ENCODE measurements around the gene DDOST. TPM values are rescaled to one million over a fixed set of nuclear protein-coding genes. Genes with fewer than 3 reads are reported as not detected.

The DDOST gene
- total and polyA plus RNA-seq, 10 of the 15 experiments (the other 5 are each of a cell fraction or from before 2014, with no cell fraction given) = 100 to 274 (median 201) TPM

- no peak for TF ChIP-seq KDM1A (IDR thresholded peaks at IDR 0.05; ENCODE audit: borderline replicate concordance)
- no peak for TF ChIP-seq TCF12 (IDR thresholded peaks at IDR 0.05; ENCODE audit: low read depth, low read length)
- no peak for TF ChIP-seq RAD51 (IDR thresholded peaks at IDR 0.05)
- no peak for TF ChIP-seq ZBTB33 (IDR thresholded peaks at IDR 0.05)
- TF ChIP-seq POLR2AphosphoS2 (IDR thresholded peaks at IDR 0.05; ENCODE audit: low read depth, low read length) = no peak
- no peak for TF ChIP-seq NBN (IDR thresholded peaks at IDR 0.05)
- peak; percentile 85; the same call in 1 of the 2 replicates for TF ChIP-seq LARP7 (IDR thresholded peaks at IDR 0.05)
- TF ChIP-seq JUNB (IDR thresholded peaks at IDR 0.05) = no peak
- no peak for TF ChIP-seq IRF4 (IDR thresholded peaks at IDR 0.05; ENCODE audit: low read depth, low read length)
- TF ChIP-seq, protein P1, sequence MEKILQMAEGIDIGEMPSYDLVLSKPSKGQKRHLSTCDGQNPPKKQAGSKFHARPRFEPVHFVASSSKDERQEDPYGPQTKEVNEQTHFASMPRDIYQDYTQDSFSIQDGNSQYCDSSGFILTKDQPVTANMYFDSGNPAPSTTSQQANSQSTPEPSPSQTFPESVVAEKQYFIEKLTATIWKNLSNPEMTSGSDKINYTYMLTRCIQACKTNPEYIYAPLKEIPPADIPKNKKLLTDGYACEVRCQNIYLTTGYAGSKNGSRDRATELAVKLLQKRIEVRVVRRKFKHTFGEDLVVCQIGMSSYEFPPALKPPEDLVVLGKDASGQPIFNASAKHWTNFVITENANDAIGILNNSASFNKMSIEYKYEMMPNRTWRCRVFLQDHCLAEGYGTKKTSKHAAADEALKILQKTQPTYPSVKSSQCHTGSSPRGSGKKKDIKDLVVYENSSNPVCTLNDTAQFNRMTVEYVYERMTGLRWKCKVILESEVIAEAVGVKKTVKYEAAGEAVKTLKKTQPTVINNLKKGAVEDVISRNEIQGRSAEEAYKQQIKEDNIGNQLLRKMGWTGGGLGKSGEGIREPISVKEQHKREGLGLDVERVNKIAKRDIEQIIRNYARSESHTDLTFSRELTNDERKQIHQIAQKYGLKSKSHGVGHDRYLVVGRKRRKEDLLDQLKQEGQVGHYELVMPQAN (conservative IDR thresholded peaks at IDR 0.05) = peak; percentile 83
- no peak for TF ChIP-seq YBX1 (IDR thresholded peaks at IDR 0.05)
- no peak for TF ChIP-seq JUND (IDR thresholded peaks at IDR 0.05; ENCODE audit: low read depth, low read length)
- TF ChIP-seq ZNF207 (IDR thresholded peaks at IDR 0.05; ENCODE audit: borderline replicate concordance) = no peak
- TF ChIP-seq NRF1 (conservative IDR thresholded peaks at IDR 0.05; ENCODE audit: low read depth, low read length) = peak; percentile 77
- TF ChIP-seq HDGF (IDR thresholded peaks at IDR 0.05) = no peak
- no peak for TF ChIP-seq FOS (IDR thresholded peaks at IDR 0.05; ENCODE audit: borderline replicate concordance, extremely low read depth, insufficient read length)
- no peak for TF ChIP-seq MYC (IDR thresholded peaks at IDR 0.05; ENCODE audit: insufficient read depth, insufficient read length, insufficient replicate concordance, low read length, severe bottlenecking)
- TF ChIP-seq, protein P2, sequence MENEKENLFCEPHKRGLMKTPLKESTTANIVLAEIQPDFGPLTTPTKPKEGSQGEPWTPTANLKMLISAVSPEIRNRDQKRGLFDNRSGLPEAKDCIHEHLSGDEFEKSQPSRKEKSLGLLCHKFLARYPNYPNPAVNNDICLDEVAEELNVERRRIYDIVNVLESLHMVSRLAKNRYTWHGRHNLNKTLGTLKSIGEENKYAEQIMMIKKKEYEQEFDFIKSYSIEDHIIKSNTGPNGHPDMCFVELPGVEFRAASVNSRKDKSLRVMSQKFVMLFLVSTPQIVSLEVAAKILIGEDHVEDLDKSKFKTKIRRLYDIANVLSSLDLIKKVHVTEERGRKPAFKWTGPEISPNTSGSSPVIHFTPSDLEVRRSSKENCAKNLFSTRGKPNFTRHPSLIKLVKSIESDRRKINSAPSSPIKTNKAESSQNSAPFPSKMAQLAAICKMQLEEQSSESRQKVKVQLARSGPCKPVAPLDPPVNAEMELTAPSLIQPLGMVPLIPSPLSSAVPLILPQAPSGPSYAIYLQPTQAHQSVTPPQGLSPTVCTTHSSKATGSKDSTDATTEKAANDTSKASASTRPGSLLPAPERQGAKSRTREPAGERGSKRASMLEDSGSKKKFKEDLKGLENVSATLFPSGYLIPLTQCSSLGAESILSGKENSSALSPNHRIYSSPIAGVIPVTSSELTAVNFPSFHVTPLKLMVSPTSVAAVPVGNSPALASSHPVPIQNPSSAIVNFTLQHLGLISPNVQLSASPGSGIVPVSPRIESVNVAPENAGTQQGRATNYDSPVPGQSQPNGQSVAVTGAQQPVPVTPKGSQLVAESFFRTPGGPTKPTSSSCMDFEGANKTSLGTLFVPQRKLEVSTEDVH (IDR thresholded peaks at IDR 0.05; ENCODE audit: low read depth, partially characterized antibody) = no peak
- TF ChIP-seq BMI1 (IDR thresholded peaks at IDR 0.05; ENCODE audit: borderline replicate concordance) = no peak
- no peak for TF ChIP-seq BCL11A (IDR thresholded peaks at IDR 0.05; ENCODE audit: low read depth, low read length)
- no peak for TF ChIP-seq CHD1 (IDR thresholded peaks at IDR 0.05; ENCODE audit: low read depth, low read length)
- TF ChIP-seq ZNF217 (IDR thresholded peaks at IDR 0.05) = peak; percentile 49; the same call in 1 of the 2 replicates
- TF ChIP-seq BHLHE40 (IDR thresholded peaks at IDR 0.05; ENCODE audit: borderline replicate concordance in 1 of 2, low read depth in 2 of 2, low read length in 1 of 2) = peak; percentile 41 to 59; a peak in 3 of 4 replicates
- no peak for TF ChIP-seq POU2F2 (IDR thresholded peaks at IDR 0.05; ENCODE audit: borderline replicate concordance, low read depth, low read length)
- TF ChIP-seq IKZF2 (IDR thresholded peaks at IDR 0.05) = no peak
- peak; percentile 72; the same call in 1 of the 2 replicates for TF ChIP-seq GATAD2B (conservative IDR thresholded peaks at IDR 0.05; ENCODE audit: low read depth)
These were observed 27.7 kb downstream of the DDOST start, which contains the start of gene PINK1 (continued) for GRCh38 chr1:20633190-20634064.
